ENCODE measurements around the gene TRAK1.

DNA sequence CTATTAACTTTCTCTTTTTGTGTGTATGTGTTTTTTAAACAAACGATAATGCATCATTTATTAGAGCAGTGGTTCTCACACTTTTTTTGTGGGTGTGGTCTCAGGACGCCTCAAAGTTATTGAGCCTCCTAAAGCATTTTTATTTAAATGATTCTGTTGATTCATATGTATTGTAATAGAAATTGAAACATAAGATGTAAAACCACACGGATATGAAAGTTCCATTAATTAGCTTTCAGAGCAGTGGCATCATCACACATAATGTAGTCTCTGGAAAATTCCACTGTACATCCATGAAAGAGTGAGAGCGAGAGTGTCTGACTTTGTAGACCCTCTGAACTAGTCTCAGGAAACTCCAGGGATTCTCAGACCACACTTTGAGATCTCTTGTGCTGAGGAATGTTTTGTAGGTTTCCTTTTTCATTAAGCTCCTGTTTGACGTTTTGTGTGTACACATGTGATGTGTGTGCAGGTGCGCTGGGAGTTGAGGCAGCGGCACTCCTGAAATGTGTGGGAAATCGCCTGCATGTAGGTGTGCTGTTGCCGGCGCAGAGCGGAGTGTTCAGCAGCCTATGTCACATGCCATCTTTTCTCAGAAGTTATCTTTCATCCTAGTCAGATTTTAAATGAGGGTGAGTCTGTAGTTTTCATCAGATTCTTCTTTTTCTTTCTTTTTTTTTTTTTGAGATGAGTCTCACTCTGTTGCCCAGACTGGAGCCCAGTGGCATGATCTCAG lies 5.3 kb upstream of the TRAK1 start:
- TF ChIP-seq, protein P1, sequence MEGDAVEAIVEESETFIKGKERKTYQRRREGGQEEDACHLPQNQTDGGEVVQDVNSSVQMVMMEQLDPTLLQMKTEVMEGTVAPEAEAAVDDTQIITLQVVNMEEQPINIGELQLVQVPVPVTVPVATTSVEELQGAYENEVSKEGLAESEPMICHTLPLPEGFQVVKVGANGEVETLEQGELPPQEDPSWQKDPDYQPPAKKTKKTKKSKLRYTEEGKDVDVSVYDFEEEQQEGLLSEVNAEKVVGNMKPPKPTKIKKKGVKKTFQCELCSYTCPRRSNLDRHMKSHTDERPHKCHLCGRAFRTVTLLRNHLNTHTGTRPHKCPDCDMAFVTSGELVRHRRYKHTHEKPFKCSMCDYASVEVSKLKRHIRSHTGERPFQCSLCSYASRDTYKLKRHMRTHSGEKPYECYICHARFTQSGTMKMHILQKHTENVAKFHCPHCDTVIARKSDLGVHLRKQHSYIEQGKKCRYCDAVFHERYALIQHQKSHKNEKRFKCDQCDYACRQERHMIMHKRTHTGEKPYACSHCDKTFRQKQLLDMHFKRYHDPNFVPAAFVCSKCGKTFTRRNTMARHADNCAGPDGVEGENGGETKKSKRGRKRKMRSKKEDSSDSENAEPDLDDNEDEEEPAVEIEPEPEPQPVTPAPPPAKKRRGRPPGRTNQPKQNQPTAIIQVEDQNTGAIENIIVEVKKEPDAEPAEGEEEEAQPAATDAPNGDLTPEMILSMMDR (IDR thresholded peaks at IDR 0.05; ENCODE audit: poor library complexity), result no peak
- TF ChIP-seq EZH2 (IDR thresholded peaks at IDR 0.05; ENCODE audit: borderline replicate concordance) (no peak), EZH2phosphoT487 (IDR thresholded peaks at IDR 0.05; ENCODE audit: low read depth, severe bottlenecking, unreplicated experiment) (no peak)
